GM18867 (cell line): ENCODE measurements around the gene LY9.
"Not testable (repeated sequence)": the region's sequence is repeated elsewhere in the genome, so short reads cannot be mapped to it uniquely, and the experiment has no call there.

Experiments used
- ATAC-seq: cut with Tn5 transposase; IDR thresholded peaks from one replicate; pipeline ENCODE4 v1.9.1; 2021; ENCODE audit warnings: mild to moderate bottlenecking, moderate library complexity; ENCODE audit not compliant: unreplicated experiment

Gene LY9

GRCh38 chr1:160863774-160864131, 67.8 kb downstream of the LY9 start:
- no peak for ATAC-seq

- ATAC-seq, result no peak
Observed at GRCh38 chr1:160864173-160864572, 68.2 kb downstream of the LY9 start.

GRCh38 chr1:160865337-160865736, 69.4 kb downstream of the LY9 start:
- ATAC-seq, result no peak

- no peak for ATAC-seq
Observed at GRCh38 chr1:160866001-160866694, 70.2 kb downstream of the LY9 start.

- ATAC-seq, result no peak
Observed at GRCh38 chr1:160866695-160867260, 70.8 kb downstream of the LY9 start.

GRCh38 chr1:160867651-160868050, 71.7 kb downstream of the LY9 start:
- ATAC-seq, result not testable (repeated sequence)

- ATAC-seq, result no peak
Observed at GRCh38 chr1:160868141-160868540, 72.2 kb downstream of the LY9 start.

GRCh38 chr1:160874935-160875334, 79.0 kb downstream of the LY9 start:
- ATAC-seq, result no peak

- ATAC-seq, result not testable (repeated sequence)
Observed at GRCh38 chr1:160875591-160875990, 79.6 kb downstream of the LY9 start.

- ATAC-seq, result no peak
Observed at GRCh38 chr1:160876311-160876710, 80.3 kb downstream of the LY9 start.

- ATAC-seq, result no peak
Observed at GRCh38 chr1:160877221-160877620, 81.2 kb downstream of the LY9 start.
